HEK293 (cell line): ENCODE results near the gene FADS3.

ENCODE experiments used
- GFI1B ChIP-seq: fragments of 450-650 bp; formaldehyde crosslinking; IDR thresholded peaks from 2 replicates; pipeline ENCODE4 v1.5.1; 2016; ENCODE audit warnings: missing biosample characterization, missing genetic modification characterization
- REST ChIP-seq: fragments of 450-650 bp; formaldehyde crosslinking; IDR thresholded peaks from 2 replicates; pipeline ENCODE4 v1.5.1; 2016; ENCODE audit warnings: missing biosample characterization, missing genetic modification characterization
- TCF7L2 ChIP-seq: IDR thresholded peaks from 2 replicates; pipeline ENCODE4 v1.6.1; 2011; ENCODE audit warnings: low read depth, mild to moderate bottlenecking, inconsistent platforms, low read length, moderate library complexity, borderline replicate concordance
- ZNF138 ChIP-seq: fragments of 450-650 bp; formaldehyde crosslinking; IDR thresholded peaks from 2 replicates; pipeline ENCODE4 v1.5.1; 2016; ENCODE audit warnings: missing biosample characterization, missing genetic modification characterization, borderline replicate concordance
- TF ChIP-seq, protein P1 (sequence below): fragments of 450-650 bp; formaldehyde crosslinking; IDR thresholded peaks from 2 replicates; pipeline ENCODE4 v1.5.1; 2016; ENCODE audit warnings: missing biosample characterization, missing genetic modification characterization
- TF ChIP-seq, protein P2 (sequence below): fragments of 450-650 bp; formaldehyde crosslinking; IDR thresholded peaks from 2 replicates; pipeline ENCODE4 v1.5.1; 2016; ENCODE audit warnings: missing biosample characterization, missing genetic modification characterization

DNA sequence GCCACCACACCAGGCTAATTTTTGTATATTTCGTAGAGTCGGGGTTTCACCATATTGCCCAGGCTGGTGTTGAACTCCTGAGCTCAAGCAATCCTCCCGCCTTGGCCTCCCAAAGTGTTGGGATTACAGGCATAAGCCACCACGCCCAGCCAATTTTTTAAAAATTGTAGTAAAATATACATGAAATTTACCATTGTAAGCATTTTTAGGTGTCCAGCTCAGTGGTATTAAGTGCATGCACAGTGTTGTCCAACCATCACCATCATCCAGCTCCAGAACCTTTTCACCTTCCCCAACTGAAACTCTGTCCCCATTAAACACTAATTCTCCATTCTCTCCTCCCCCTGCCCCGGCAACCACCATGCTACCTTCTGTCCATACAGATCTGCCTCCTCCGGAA lies 8.5 kb downstream of the FADS3 start:
- TF ChIP-seq, protein P1, sequence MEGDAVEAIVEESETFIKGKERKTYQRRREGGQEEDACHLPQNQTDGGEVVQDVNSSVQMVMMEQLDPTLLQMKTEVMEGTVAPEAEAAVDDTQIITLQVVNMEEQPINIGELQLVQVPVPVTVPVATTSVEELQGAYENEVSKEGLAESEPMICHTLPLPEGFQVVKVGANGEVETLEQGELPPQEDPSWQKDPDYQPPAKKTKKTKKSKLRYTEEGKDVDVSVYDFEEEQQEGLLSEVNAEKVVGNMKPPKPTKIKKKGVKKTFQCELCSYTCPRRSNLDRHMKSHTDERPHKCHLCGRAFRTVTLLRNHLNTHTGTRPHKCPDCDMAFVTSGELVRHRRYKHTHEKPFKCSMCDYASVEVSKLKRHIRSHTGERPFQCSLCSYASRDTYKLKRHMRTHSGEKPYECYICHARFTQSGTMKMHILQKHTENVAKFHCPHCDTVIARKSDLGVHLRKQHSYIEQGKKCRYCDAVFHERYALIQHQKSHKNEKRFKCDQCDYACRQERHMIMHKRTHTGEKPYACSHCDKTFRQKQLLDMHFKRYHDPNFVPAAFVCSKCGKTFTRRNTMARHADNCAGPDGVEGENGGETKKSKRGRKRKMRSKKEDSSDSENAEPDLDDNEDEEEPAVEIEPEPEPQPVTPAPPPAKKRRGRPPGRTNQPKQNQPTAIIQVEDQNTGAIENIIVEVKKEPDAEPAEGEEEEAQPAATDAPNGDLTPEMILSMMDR (tag by site-specific recombination) = no peak
- TF ChIP-seq GFI1B (tag by site-specific recombination) (no peak), REST (tag by site-specific recombination) (no peak), TCF7L2 (no peak), ZNF138 (tag by site-specific recombination) (no peak)
- TF ChIP-seq, protein P2, sequence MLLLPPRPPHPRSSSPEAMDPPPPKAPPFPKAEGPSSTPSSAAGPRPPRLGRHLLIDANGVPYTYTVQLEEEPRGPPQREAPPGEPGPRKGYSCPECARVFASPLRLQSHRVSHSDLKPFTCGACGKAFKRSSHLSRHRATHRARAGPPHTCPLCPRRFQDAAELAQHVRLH (tag by site-specific recombination) = no peak
